ENCODE measurements around the gene CRHR1. TPM values are rescaled to one million over a fixed set of nuclear protein-coding genes. Genes with fewer than 3 reads are reported as not detected.

Gene CRHR1
- total RNA-seq, 2 donors from 2014 or later: 0.71 TPM; not detected in 1

DNA sequence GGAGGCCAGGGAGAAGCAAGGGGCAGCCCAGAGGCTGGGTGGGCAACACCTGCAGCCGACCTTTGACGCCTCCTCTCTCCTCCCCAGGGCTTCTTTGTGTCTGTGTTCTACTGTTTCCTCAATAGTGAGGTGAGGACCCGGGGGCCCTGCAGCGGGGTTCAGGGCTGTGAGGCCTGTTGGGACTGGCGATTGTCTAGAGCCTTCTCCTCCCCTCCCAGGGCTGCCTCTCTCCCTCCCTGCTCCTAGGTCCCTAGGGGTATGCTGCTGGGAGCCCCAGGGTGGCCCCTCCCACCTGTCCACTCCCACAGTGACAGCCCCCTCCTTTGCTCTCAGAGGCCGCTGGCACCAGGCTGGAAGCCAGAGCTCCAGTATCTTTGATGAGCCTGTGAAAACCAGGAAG, 49.8 kb downstream of the CRHR1 start:
- H3K36me3 Mint-ChIP-seq (ENCODE audit: low read depth): no peaks in the 10 kb centered on the region
- no peak for ATAC-seq (replicated peaks)
- H3K27ac Mint-ChIP-seq: no peak overlapping the region
- H3K4me1 Mint-ChIP-seq: no peaks in the 10 kb centered on the region
- H3K9me3 Mint-ChIP-seq: no peaks in the 10 kb centered on the region
- H3K4me3 Mint-ChIP-seq: no peak overlapping the region
- H3K27me3 Mint-ChIP-seq: peaks cover 3% of the 10 kb centered on the region

DNA sequence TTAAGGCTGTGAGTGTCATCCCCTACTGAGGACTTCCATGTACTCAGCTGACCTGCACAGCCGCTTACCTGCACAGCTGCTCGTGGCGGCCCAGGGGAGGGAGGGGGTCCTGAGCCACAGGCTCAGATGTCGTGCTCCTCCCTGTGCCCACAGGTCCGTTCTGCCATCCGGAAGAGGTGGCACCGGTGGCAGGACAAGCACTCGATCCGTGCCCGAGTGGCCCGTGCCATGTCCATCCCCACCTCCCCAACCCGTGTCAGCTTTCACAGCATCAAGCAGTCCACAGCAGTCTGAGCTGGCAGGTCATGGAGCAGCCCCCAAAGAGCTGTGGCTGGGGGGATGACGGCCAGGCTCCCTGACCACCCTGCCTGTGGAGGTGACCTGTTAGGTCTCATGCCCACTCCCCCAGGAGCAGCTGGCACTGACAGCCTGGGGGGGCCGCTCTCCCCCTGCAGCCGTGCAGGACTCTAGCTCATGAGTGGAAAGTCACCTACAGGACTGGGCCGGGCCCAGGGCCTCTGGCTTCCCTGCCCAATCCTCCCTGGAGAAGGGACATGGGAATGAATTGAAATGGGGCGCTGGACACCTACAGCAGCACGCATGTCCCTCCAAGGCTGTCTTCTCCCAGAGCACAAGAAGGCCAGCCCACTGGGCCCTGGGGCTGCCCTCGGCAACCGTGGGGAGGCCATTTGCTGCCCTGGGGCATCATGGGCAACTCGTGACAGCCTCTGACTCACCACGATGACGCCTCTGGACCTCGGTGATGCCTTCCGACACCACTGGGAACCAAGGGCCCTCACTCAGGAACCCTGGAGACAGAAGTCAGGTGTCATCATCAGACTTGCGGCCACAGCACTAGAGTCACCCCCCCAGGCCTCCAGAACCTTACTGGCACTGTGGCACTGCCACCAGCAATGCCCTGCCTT, 50.6 kb downstream of the CRHR1 start:
- Mint-ChIP-seq H3K27me3 (peaks cover 3% of the 10 kb centered on the region), H3K9me3 (no peaks in the 10 kb centered on the region), H3K36me3 (ENCODE audit: low read depth) (no peaks in the 10 kb centered on the region), H3K4me1 (no peaks in the 10 kb centered on the region), H3K27ac (no peak overlapping the region), H3K4me3 (no peak overlapping the region)
- no peak for ATAC-seq (replicated peaks)

DNA sequence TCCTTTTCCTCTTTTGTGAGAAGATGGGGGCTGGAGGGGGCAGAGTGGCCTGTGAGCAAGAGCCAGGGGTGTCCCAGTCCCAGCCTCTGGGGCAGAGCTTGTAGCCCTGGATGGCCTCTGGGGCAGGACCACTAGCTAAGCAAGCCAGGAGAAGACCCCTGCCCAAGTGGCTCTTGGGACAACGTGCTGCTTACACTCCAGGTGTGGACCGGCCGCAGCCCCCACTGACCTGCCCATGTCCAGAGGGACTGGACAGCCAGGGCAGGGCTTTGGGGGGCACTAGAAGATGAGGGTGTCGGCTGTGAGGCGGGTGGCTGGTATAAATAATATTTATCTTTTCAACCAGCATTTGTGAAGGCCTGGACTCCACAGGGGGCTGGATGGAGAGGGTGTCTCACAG, 51.4 kb downstream of the CRHR1 start:
- no peaks in the 10 kb centered on the region for H3K36me3 Mint-ChIP-seq (ENCODE audit: low read depth)
- no peak for ATAC-seq (replicated peaks)
- H3K4me1 Mint-ChIP-seq: no peaks in the 10 kb centered on the region
- H3K27me3 Mint-ChIP-seq: peaks cover 3% of the 10 kb centered on the region
- no peak overlapping the region for H3K4me3 Mint-ChIP-seq
- no peaks in the 10 kb centered on the region for H3K9me3 Mint-ChIP-seq
- no peak overlapping the region for H3K27ac Mint-ChIP-seq

DNA sequence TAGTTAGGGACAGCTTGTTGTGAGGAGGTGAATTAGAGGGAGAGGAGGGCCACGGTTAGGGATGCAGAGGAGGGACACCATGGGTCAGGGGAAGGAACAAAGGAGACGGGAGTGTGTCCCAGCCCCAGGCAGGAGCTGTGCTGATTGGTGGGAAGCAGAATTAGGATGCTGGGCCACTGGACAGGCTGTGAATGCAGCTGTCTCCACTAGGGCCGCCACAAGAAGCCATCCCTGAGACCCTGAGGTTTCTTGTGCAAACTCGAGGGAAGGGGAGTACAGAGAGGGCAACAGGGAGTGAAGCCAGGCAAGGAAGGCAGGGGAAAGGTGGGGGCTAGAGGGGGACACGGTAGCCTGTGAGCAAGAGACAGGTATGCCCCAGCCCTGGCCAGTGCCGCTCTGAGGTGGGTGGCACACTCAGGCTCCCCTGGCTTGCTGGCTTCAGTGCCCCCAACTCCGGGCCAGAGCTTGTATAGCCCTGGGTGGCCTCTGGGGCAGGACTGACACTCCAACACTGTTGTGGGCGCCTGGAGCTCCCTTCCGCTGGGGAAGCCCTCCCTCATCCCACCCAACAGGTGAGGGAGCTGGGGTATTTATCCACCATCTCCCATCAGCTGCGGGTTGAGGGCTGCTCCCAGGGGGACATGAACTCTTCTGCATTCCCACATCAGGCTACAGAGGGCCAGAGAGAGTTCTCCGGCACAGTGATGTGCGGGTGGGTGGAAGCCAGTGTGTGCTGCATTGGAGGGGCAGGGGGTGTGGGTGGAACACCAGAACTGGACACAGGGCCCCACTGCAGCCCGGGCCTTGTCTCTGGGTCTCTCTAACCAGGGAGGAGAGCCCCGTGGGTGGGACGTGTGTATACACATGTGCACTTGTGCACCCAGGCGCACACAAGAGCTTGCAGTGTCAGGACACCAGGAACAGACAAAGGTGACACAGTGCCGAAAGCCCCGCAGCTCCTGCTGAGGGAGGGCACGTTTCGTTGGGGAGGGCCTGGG, 52.2 kb downstream of the CRHR1 start:
- H3K27me3 Mint-ChIP-seq: peaks cover 3% of the 10 kb centered on the region
- no peaks in the 10 kb centered on the region for H3K36me3 Mint-ChIP-seq (ENCODE audit: low read depth)
- no peak overlapping the region for H3K4me3 Mint-ChIP-seq
- no peaks in the 10 kb centered on the region for H3K4me1 Mint-ChIP-seq
- no peak overlapping the region for H3K27ac Mint-ChIP-seq
- ATAC-seq (replicated peaks): no peak
- no peaks in the 10 kb centered on the region for H3K9me3 Mint-ChIP-seq

DNA sequence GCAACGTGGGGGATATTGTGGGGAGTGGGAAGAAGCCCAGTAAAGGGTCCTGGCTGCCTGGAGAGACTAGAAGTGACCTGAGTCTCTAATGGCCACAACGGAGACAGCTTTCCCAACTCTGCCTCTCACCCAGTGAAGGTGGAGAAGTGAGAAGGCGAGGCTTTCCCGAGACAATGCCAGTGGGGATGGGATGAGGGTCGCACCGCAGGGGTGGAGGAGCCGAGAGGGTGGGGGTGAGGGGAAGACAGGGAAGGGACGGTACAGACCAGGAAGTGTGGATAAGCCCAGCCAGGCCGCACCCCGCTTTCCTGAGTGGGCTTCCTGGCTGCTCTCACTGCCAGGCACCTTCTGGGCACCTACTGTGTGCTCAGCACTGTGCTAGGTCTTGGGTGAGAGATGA, 53.1 kb downstream of the CRHR1 start:
- no peak for ATAC-seq (replicated peaks)
- H3K27ac Mint-ChIP-seq: no peak overlapping the region
- no peaks in the 10 kb centered on the region for H3K36me3 Mint-ChIP-seq (ENCODE audit: low read depth)
- no peaks in the 10 kb centered on the region for H3K4me1 Mint-ChIP-seq
- no peak overlapping the region for H3K4me3 Mint-ChIP-seq
- H3K27me3 Mint-ChIP-seq: peaks cover 3% of the 10 kb centered on the region
- H3K9me3 Mint-ChIP-seq: no peaks in the 10 kb centered on the region

DNA sequence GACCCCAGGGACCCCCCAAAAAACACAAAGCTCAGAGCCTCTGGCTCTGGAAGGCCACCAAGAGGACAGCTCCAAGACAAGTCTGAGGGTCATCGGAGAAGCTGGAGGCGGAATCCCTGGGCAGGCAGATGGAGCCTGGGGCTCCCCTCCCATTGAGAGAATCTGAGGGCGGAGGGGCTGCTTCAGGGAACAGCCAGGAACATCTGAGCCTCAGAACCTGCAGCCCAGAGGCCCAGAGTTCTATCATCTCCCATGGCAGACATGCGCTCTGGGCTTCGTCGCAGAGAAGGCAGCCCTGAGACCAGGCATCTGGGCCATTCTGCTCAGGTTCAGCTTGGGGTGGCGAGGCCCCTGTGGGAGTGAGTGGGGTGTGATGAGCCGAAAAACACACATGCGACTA, 53.5 kb downstream of the CRHR1 start:
- ATAC-seq (replicated peaks): no peak
- H3K36me3 Mint-ChIP-seq (ENCODE audit: low read depth): no peaks in the 10 kb centered on the region
- no peaks in the 10 kb centered on the region for H3K4me1 Mint-ChIP-seq
- H3K27ac Mint-ChIP-seq: no peak overlapping the region
- H3K27me3 Mint-ChIP-seq: peaks cover 3% of the 10 kb centered on the region
- H3K9me3 Mint-ChIP-seq: no peaks in the 10 kb centered on the region
- no peak overlapping the region for H3K4me3 Mint-ChIP-seq

DNA sequence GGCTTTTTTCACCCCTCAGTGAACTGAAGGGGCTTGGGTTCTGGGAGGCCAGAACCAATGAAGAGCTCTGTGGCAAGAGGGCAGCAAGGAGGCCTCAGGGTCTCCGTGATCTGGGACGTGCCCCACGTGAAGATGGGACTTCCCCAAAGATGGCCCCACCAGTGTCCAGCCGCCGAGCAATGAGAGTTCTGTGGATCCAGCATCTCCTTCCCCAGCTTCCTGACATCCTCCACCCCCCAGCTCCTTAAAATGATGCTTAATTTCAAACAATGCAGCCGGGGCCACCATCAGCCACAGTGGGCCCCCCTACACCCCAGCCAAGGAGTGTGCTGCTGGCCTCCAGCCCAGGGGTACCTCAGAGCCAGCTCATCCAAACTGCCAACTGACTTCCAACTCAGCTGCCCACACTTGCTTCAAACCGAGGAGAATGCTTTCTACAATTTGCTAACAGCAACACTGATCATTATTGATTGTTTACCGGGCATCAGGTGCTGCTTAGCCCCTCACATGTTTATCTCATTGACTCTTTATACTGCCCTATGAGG, 54.7 kb downstream of the CRHR1 start:
- no peak for ATAC-seq (replicated peaks)
- Mint-ChIP-seq H3K9me3 (no peaks in the 10 kb centered on the region), H3K27ac (no peak overlapping the region), H3K4me1 (no peaks in the 10 kb centered on the region), H3K36me3 (ENCODE audit: low read depth) (no peaks in the 10 kb centered on the region), H3K27me3 (peaks cover 3% of the 10 kb centered on the region), H3K4me3 (no peak overlapping the region)

DNA sequence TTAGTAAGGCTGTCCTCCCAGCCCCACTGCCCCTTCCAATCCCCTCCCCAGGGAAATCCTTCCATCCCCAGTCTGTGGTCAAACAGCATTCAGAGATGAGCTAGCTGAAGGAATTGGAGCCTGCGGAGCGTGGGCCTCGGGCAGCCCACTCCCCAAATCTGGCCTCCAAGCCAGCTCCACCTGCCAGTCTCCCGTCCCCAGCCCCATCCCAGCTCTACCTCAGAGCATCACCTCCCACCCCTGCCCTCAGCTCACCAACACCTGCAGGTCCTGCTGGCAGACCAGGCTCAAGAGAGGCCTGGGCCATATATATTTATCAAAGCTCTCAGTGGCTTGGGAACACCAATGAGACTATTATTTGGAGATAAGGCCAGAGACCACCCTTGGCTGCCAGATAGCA, 55.3 kb downstream of the CRHR1 start:
- Mint-ChIP-seq H3K4me1 (no peaks in the 10 kb centered on the region), H3K9me3 (no peaks in the 10 kb centered on the region), H3K36me3 (ENCODE audit: low read depth) (no peaks in the 10 kb centered on the region), H3K27ac (no peak overlapping the region), H3K27me3 (peaks cover 3% of the 10 kb centered on the region), H3K4me3 (no peak overlapping the region)
- no peak for ATAC-seq (replicated peaks)

DNA sequence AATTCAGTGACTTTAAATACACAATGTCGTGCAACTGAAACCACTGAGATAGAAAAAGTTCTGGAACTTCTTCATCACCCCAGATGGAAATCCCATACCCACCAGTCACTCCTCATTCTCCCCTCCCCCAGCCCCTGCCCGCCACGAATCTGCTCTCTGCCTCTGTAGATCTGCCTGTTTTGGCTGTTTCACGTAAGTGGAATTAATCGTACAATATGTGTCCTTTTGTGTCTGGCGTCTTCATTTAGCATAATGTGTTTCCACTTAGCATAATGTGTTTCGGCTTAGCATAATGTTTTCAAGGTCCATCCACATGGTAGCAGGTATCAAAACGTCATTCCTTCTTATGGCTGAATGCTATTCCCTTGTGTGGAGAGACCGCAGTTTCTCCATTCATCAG, 57.1 kb downstream of the CRHR1 start:
- ATAC-seq (replicated peaks): no peak
- H3K36me3 Mint-ChIP-seq (ENCODE audit: low read depth): no peaks in the 10 kb centered on the region
- H3K4me1 Mint-ChIP-seq: no peaks in the 10 kb centered on the region
- no peaks in the 10 kb centered on the region for H3K27me3 Mint-ChIP-seq
- H3K4me3 Mint-ChIP-seq: no peak overlapping the region
- no peak overlapping the region for H3K27ac Mint-ChIP-seq
- no peaks in the 10 kb centered on the region for H3K9me3 Mint-ChIP-seq

DNA sequence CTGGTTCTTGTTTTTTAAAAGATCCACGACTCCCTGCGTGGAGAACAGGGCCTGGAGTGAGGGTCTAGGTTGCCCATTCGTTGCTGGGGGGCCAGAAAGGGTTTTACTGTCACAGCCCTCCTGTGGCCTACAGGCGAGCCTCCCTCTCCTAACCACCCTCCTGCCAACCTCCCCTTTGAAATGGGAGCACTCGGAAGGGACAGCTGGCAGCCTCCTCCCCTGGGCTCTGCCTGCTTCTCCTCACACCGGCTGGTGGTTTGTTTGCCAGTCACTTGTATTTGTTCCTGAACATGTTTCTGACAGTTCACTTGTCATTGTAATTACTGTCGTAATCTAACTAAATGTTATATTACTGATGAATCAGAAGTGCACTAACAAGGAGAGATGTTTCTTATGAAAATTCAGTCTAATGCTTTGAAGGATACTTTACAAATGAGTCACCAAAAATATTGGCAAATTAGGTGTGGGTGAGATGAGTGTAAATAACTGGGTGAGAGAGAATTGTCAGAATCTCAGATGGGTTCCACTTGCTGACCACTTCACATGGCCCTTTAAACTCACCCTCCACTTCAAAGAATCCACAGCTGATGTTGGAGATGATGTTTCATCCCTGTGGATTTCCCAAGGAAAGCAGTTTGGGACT, 57.9 kb downstream of the CRHR1 start:
- no peak overlapping the region for H3K27ac Mint-ChIP-seq
- H3K9me3 Mint-ChIP-seq: no peaks in the 10 kb centered on the region
- no peak overlapping the region for H3K4me3 Mint-ChIP-seq
- ATAC-seq (replicated peaks): no peak
- H3K36me3 Mint-ChIP-seq (ENCODE audit: low read depth): no peaks in the 10 kb centered on the region
- H3K4me1 Mint-ChIP-seq: no peaks in the 10 kb centered on the region
- no peaks in the 10 kb centered on the region for H3K27me3 Mint-ChIP-seq

DNA sequence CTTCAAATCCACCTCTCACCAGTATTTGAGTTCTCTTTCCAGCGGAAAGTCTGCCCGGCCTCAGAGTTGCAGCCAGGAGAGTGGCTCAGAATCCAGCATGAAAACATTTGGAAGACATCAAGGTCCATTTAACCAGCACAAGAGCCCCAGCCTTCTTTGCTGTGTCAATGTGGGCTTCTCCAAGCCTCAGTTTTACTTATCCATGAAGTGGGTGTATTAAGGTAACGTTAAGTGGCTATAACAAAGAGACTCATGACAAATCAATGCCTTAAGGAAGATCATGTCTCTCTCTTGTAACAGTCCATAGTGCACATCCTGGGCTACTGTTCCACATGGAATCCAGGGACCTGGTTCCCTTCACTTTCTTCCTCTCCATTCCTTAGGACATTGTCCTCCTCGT, 59.6 kb downstream of the CRHR1 start:
- no peaks in the 10 kb centered on the region for H3K4me1 Mint-ChIP-seq
- no peaks in the 10 kb centered on the region for H3K27me3 Mint-ChIP-seq
- no peak overlapping the region for H3K27ac Mint-ChIP-seq
- ATAC-seq (replicated peaks): no peak
- no peaks in the 10 kb centered on the region for H3K36me3 Mint-ChIP-seq (ENCODE audit: low read depth)
- H3K9me3 Mint-ChIP-seq: no peaks in the 10 kb centered on the region
- no peak overlapping the region for H3K4me3 Mint-ChIP-seq

DNA sequence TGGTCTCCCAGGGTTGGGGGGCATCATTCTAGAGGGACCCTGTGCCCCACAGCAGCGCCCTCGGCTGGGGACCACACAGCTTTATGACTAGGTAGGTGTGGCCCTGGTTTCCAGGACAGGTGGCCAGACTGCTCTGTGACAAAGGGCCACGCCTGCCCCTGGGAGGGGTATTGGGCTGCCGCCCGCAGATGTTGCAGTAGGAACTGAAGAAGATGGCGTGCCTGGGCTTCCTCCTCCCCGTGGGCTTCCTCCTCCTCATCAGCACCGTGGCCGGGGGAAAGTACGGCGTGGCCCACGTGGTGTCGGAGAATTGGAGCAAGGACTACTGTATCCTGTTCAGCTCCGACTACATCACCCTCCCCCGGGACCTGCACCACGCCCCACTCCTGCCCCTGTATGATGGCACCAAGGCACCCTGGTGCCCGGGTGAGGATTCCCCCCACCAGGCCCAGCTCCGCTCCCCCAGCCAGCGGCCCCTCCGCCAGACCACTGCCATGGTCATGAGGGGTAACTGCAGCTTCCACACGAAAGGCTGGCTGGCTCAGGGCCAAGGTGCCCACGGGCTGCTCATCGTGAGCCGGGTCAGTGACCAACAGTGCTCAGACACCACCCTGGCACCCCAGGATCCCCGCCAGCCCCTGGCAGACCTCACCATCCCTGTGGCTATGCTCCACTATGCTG, 60.7 kb downstream of the CRHR1 start, which contains the start of gene SPPL2C:
Gene SPPL2C (plus strand): TSS at position 187 of the 681 bp plus-strand sequence. CDS start 26 bp downstream, at position 213.
- Mint-ChIP-seq H3K4me3 (no peak within 1 kb of the TSS), H3K27ac (no peak within 1 kb of the TSS), H3K36me3 (ENCODE audit: low read depth) (no peaks in the 10 kb centered on the region), H3K9me3 (no peaks in the 10 kb centered on the region), H3K27me3 (no peaks in the 10 kb centered on the region), H3K4me1 (no peaks in the 10 kb centered on the region)
- no peak for ATAC-seq (replicated peaks)

DNA sequence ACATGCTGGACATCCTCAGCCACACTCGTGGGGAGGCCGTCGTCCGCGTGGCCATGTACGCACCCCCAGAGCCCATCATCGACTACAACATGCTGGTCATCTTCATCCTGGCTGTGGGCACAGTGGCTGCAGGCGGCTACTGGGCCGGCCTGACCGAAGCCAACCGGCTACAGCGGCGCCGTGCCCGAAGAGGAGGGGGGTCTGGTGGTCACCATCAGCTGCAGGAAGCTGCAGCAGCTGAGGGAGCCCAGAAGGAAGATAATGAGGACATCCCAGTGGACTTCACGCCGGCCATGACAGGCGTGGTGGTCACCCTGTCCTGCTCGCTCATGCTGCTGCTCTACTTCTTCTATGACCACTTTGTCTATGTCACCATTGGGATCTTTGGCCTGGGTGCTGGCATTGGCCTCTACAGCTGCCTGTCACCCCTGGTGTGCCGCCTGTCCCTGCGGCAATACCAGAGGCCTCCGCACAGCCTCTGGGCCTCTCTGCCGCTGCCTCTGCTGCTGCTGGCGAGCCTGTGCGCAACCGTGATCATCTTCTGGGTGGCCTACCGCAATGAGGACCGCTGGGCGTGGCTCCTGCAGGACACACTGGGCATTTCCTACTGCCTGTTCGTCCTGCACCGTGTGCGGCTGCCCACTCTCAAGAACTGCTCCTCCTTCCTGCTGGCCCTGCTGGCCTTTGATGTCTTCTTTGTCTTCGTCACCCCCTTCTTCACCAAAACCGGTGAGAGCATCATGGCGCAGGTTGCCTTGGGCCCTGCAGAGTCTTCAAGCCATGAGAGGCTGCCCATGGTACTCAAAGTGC, 61.5 kb downstream of the CRHR1 start:
- Mint-ChIP-seq H3K36me3 (ENCODE audit: low read depth) (no peaks in the 10 kb centered on the region), H3K27me3 (no peaks in the 10 kb centered on the region), H3K27ac (no peak overlapping the region), H3K4me3 (no peak overlapping the region), H3K4me1 (no peaks in the 10 kb centered on the region), H3K9me3 (no peaks in the 10 kb centered on the region)
- ATAC-seq (replicated peaks): no peak
